HG03565 (cell line): ENCODE measurements around the gene MESP1.

Experiments
- ATAC-seq: cut with Tn5 transposase; IDR thresholded peaks from one replicate; pipeline ENCODE4 v1.9.1; 2021; ENCODE audit warnings: mild to moderate bottlenecking, moderate library complexity; ENCODE audit not compliant: unreplicated experiment

MESP1 gene

GRCh38 chr15:89760303-89761008 is 9.4 kb upstream of the MESP1 start:
- ATAC-seq, result no peak

- ATAC-seq, result no peak
Observed at GRCh38 chr15:89759835-89760234, 8.8 kb upstream of the MESP1 start.

GRCh38 chr15:89758981-89759380 is 7.9 kb upstream of the MESP1 start:
- ATAC-seq, result no peak

- ATAC-seq, result no peak
Observed at GRCh38 chr15:89758283-89758682, 7.2 kb upstream of the MESP1 start.

GRCh38 chr15:89756897-89757296 is 5.8 kb upstream of the MESP1 start:
- ATAC-seq, result no peak

- no peak for ATAC-seq
Observed at GRCh38 chr15:89755701-89756100, 4.7 kb upstream of the MESP1 start.

GRCh38 chr15:89754361-89755154 is 3.5 kb upstream of the MESP1 start:
- ATAC-seq, result no peak

GRCh38 chr15:89753855-89754254 is 2.8 kb upstream of the MESP1 start:
- no peak for ATAC-seq

GRCh38 chr15:89751748-89752147 is 699 bp upstream of the MESP1 start:
- no peak for ATAC-seq

GRCh38 chr15:89749951-89750559 is 994 bp downstream of the MESP1 start:
- ATAC-seq, result no peak

- no peak for ATAC-seq
Observed at GRCh38 chr15:89749526-89749925, 1.5 kb downstream of the MESP1 start.

GRCh38 chr15:89749054-89749453 is 2.0 kb downstream of the MESP1 start:
- ATAC-seq, result no peak

- no peak for ATAC-seq
Observed at GRCh38 chr15:89747708-89748682, 3.1 kb downstream of the MESP1 start.

- ATAC-seq, result no peak
Observed at GRCh38 chr15:89746386-89746780, 4.7 kb downstream of the MESP1 start.

- ATAC-seq, result no peak
Observed at GRCh38 chr15:89745768-89746167, 5.3 kb downstream of the MESP1 start.

GRCh38 chr15:89745131-89745530 is 5.9 kb downstream of the MESP1 start:
- ATAC-seq, result no peak

- ATAC-seq, result no peak
Observed at GRCh38 chr15:89743594-89743993, 7.5 kb downstream of the MESP1 start.

GRCh38 chr15:89743011-89743410 is 8.0 kb downstream of the MESP1 start:
- no peak for ATAC-seq

GRCh38 chr15:89740137-89740536 is 10.9 kb downstream of the MESP1 start:
- no peak for ATAC-seq

GRCh38 chr15:89735773-89736172 is 15.3 kb downstream of the MESP1 start:
- no peak for ATAC-seq
